Measurements from ENCODE around the gene PUM2.
A peak's percentile ranks its signal among the peaks of the same experiment; 100 is the strongest.

The PUM2 gene

DNA sequence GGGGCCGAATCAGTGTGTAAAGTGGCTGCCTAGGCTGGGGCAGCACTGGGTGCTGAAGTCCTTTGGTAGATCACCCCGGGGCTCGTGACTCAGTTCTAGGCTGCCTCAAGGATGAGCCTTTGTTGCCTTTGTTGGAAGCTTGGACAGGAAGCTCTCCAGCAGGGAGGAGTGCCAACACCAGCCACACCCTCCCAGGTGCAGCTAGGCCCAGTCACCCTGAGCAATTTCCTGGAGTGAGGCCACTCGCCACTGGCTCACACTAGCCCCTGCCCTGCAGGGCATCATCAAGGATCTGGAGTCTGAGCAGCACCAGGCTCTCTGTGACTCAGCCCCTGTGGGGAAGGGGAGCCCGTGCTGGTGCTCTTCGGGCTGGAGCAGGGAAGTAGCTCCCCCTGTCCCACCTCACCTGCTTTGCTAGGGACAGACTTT is 119.0 kb downstream of the PUM2 start:
- H3K27ac ChIP-seq, result peak overlapping the region; percentile 93
- peak; percentile 90 for DNase-seq (ENCODE audit: low spot score)
- POLR2A ChIA-PET (ENCODE audit: low non-redundant PET), result interaction anchor here (0.6 to 0.8 kb wide), 3 partner anchors 11 to 68 kb away, joined by 3 to 5 read pairs (median 5); no protein-coding TSS in a partner anchor
- CTCF ChIA-PET, result interaction anchor here (0.5 to 1.6 kb wide), 5 partner anchors 11 to 194 kb away, joined by 3 to 4 read pairs (median 3); no protein-coding TSS in a partner anchor
- TF ChIP-seq, protein P1, sequence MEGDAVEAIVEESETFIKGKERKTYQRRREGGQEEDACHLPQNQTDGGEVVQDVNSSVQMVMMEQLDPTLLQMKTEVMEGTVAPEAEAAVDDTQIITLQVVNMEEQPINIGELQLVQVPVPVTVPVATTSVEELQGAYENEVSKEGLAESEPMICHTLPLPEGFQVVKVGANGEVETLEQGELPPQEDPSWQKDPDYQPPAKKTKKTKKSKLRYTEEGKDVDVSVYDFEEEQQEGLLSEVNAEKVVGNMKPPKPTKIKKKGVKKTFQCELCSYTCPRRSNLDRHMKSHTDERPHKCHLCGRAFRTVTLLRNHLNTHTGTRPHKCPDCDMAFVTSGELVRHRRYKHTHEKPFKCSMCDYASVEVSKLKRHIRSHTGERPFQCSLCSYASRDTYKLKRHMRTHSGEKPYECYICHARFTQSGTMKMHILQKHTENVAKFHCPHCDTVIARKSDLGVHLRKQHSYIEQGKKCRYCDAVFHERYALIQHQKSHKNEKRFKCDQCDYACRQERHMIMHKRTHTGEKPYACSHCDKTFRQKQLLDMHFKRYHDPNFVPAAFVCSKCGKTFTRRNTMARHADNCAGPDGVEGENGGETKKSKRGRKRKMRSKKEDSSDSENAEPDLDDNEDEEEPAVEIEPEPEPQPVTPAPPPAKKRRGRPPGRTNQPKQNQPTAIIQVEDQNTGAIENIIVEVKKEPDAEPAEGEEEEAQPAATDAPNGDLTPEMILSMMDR (conservative IDR thresholded peaks at IDR 0.05; ENCODE audit: low read depth), result no peak; the same call in 1 of the 2 replicates

DNA sequence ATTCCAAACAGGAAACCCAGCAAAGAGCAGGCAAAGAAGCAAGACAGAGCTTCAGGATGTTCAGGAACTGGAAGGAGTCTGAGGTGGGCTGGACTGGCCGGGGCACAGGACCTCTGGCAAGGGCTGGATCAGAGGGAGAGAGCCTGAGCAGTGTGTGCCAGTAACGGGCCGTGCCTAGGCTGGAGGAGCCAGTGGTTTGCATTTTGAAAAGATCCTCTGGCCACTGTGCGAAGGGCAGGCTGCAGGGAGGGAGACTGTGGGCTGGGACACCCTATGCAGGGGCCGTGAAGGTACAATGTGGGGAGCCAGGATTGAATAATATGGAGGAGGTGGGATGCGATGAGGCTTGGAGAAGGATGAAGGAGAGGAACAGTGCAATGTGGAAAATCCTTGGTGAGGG is 119.5 kb downstream of the PUM2 start:
- peak overlapping the region; percentile 93 for H3K27ac ChIP-seq
- TF ChIP-seq, protein P1 (conservative IDR thresholded peaks at IDR 0.05; ENCODE audit: low read depth), result no peak
- POLR2A ChIA-PET (ENCODE audit: low non-redundant PET), result interaction anchor here (0.6 to 0.8 kb wide), 2 partner anchors 10 to 67 kb away, joined by 5 read pairs; no protein-coding TSS in a partner anchor
- CTCF ChIA-PET, result interaction anchor here (0.6 to 1.6 kb wide), 4 partner anchors 11 to 123 kb away, joined by 3 to 4 read pairs (median 3); no protein-coding TSS in a partner anchor
- no peak for DNase-seq (ENCODE audit: low spot score)

DNA sequence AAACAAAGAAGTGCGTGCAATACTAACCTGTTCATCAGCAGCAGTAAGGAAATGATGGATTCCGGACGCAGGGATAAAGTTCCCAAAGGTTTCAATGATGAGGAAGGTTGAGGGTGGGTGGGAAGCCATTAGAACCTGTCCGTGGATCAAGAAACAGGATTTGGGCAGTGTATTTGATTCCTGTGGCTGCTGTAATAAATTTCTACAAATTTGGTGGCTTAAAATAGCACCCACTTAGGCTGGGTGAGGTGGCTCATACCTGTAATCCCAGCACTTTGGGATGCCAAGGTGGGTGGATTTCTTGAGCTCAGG is 120.6 kb downstream of the PUM2 start:
- ChIA-PET POLR2A (ENCODE audit: low non-redundant PET) (interaction anchor here (0.5 kb wide), 1 partner anchor 113 kb away, joined by 3 read pairs; no protein-coding TSS in a partner anchor), CTCF (interaction anchor here (1.6 kb wide), 1 partner anchor 122 kb away, joined by 4 read pairs; no protein-coding TSS in a partner anchor)
- TF ChIP-seq, protein P1 (conservative IDR thresholded peaks at IDR 0.05; ENCODE audit: low read depth), result no peak

DNA sequence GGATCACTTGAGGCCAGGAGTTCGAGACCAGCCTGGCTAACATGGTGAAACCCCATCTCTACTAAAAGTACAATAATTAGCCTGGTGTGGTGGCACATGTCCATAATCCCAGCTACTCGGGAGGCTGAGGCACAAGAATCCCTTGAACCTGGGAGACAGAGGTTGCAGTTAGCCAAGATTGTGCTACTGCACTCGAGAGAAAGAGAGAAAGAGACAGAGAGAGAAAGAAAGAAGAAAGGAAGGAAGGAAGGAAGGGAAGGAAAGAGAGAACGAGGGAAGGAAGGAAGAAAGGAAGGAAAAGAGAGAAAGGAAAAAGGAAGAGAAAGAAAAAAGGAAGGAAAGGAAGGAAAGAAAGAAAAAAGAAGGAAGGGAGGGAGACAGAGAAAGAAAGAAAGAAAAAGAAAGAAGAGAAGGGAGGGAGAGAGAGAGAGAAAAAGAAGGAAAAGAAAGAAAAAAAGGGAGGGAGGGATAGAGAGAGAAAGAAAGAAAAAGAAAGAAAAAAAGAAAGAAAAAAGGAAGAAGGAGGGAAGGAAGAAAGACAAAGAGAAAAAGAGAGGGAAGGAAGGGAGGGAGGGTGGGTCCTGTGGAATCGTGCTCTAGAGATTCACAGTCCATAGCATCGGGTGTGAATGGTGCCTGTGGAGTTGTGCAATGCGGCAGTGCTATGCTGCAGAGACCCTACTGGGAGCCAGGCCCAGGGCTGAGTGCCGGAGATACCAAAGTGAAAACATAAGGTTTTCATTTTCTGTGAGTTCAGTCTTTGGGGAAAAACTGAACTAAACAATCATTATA is 121.1 kb downstream of the PUM2 start:
- peak overlapping the region; percentile 93 for H3K27ac ChIP-seq
- ChIA-PET POLR2A (ENCODE audit: low non-redundant PET) (no interaction called here), CTCF (no interaction called here)
- no peak for DNase-seq (ENCODE audit: low spot score)
- TF ChIP-seq, protein P1 (conservative IDR thresholded peaks at IDR 0.05; ENCODE audit: low read depth), result no peak

More for the DNA sequence above, 120.6 kb downstream of the PUM2 start:
- no peak for DNase-seq (ENCODE audit: low spot score)
- peak overlapping the region; percentile 93 for H3K27ac ChIP-seq

DNA sequence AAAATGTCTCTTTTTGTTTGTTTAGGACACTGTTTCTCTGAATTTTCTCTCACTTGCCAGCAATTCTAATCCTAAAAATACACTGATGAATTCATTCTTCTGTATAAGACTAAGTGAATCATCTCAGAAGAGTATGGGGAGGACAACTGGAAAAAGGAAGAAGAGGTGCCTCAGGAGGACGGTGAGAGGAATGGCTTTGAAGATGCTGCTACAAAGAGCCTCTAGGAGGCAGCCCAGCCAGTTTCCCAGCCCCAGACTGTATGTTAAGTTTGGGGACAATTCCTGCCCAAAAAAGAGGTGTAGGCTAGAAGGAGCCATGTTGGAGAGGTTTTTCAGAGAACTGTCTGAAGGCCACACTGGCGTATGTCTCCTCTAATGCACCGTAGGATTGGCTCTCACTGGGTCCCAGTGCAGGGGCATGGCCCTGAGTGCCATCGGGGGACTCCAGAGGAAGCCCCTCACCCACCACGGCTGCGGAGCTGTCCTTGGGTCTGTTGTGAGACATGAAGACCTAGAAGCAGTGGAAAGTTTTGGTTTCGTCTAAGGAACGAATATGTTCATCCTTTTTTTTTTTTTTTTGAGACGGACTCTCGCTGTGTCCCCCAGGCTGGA is 122.6 kb downstream of the PUM2 start:
- DNase-seq (ENCODE audit: low spot score), result no peak
- ChIA-PET CTCF (no interaction called here), POLR2A (ENCODE audit: low non-redundant PET) (no interaction called here)
- TF ChIP-seq, protein P1 (conservative IDR thresholded peaks at IDR 0.05; ENCODE audit: low read depth), result no peak
- H3K27ac ChIP-seq, result no peak overlapping the region

DNA sequence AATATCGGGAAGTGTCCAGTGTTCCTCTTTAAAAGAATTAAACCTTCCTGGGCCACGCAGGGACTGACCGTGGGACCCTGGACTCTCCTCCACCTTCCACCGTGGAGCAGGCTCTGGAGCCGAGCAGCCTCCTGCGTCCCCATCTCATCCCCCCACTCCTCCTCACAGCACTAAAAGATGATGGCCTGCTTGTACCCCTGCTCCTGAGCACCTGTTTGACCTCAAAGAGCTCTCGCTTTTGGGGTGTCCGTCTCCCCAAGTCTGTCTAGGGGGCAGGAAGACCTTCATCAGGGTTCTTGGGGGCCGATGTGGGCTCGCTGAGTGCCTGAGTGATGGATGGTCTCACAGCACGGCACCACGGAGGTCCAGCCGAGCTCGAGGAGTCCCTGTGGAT is 124.5 kb downstream of the PUM2 start:
- H3K27ac ChIP-seq, result peak overlapping the region; percentile 100
- POLR2A ChIA-PET (ENCODE audit: low non-redundant PET), result interaction anchor here (1.3 kb wide), 1 partner anchor 120 kb away, joined by 5 read pairs; no protein-coding TSS in a partner anchor
- TF ChIP-seq, protein P1 (conservative IDR thresholded peaks at IDR 0.05; ENCODE audit: low read depth), result no peak
- DNase-seq (ENCODE audit: low spot score), result no peak
- CTCF ChIA-PET, result interaction anchor here (0.6 to 2.6 kb wide), 9 partner anchors 9 to 481 kb away, joined by 3 to 15 read pairs (median 6); no protein-coding TSS in a partner anchor
